ENCODE results near the gene SHC4.
"Not testable (repeated sequence)": the region's sequence is repeated elsewhere in the genome, so short reads cannot be mapped to it uniquely, and the experiment has no call there.

Gene SHC4

DNA sequence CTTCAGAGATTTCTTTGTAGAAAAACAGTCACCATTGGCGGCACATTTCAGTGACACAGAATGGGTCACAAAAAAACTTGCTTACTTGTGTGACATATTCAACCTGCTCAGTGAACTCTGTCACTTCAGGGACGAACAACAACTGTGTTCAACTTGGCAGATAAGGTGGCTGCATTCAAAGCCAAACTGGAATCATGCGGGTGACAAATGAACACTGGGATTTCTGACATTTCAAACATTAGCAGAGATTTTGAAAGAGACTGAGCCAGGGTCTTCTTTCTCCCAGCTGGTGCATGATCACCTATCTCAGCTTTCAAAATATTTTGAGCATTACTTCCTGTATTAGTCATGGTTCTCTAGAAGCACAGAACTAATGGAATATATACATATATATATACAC, 87.7 kb downstream of the SHC4 start:
- no peak for DNase-seq

DNA sequence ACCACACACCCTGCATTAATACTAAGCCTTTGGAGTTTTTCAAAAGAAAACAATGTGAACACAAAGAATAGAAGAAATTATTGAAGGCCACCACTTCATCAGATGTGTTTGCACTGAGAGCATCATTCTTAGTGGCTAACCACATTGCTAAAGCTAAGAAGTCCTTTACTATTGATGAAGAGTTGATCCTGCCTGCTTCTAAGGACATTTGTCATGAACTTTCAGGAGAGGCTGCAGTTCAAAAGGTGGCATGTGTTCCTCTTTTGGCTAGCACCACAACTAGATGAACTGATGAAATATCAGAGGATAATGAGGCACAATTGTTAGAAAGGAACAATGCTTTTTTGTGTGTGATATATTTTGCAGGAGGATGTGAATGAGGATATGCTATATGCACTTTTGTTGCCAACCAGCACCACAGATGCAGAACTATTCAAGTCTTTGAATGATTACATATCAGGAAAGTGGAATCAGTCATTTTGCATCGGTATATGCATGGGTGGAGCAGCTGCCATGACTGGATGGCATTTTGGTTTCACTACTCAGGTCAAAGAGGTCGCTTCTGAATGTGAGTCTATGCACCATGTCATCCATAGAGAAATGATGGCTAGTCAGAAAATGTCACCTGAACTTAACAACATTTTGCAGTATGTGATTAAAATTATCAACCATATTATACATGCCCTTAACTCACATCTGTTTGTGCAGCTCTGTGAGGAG, 88.3 kb downstream of the SHC4 start:
- no peak for DNase-seq

DNA sequence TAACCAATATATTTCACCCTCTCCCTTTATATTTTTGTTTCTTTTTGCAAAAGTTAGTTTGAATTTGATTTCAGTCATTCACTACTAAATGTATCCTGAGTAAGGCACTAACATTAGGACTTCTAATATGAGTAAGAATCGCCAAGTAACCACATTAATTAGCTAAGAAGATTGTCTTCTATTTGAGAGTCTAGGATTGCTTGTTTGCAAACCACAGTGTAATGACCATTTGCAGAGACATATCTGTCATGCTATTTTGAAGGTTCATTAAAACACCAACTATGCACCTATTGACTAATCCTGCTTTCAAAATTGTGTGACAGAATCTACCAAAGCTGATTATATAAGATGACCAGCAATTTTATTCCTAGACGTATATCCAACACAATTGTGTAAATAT, 91.1 kb downstream of the SHC4 start:
- DNase-seq: no peak

DNA sequence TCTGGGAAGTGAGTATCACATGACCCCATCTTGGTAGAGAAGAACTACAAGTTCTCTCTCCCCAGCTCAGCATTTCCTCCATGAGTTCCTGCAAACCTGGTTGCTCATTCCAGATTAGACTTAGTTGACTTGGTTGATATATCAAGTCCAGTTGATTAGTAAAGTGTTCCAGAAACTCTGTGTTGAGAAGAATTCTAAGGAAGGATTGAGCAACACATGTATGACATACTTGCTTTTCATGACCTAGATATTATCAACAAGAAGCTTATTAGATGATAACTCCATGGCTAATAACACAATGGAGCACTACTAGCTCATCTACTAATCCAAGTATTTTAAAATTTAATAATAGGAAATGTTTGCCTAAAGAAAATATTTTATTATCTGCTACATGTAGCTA, 92.2 kb downstream of the SHC4 start:
- DNase-seq: no peak

DNA sequence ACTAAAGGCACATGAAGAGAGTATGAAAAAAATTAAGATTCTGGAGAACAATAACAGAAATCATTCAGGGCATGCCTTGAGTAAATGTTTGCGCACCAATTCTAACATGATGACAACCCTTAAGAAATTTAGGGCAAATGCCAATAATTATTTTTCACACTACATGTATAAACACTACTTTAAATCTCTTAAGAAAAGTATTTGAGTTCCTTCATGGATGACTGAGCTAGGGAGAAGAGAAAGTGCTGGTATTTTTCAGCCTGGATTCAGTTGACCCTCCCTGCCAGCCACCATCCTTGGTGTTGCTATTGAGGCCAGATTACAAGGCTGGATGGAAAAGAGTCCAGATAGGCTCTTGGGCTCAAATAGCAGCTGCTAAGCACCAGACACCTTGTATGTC, 93.8 kb downstream of the SHC4 start:
- no peak for DNase-seq

DNA sequence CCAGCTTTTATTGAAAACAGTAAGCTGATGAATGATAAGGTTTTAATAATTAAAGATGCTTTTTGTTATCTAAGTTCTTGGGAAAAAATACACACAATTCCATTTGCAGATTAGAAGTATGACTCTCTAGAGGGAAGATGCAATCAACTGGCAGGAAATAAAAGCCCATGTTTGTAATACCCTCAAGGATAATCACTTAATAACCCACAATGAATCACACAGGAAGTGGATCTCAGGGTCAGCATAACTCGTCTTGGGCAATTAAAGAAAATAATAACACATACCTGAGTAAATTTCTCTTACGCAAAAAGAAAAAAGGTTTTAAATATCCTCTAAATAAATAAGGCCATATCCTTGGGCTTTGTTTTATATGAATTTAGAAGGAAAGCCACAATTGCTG, 95.2 kb downstream of the SHC4 start:
- DNase-seq: peak; percentile 70

DNA sequence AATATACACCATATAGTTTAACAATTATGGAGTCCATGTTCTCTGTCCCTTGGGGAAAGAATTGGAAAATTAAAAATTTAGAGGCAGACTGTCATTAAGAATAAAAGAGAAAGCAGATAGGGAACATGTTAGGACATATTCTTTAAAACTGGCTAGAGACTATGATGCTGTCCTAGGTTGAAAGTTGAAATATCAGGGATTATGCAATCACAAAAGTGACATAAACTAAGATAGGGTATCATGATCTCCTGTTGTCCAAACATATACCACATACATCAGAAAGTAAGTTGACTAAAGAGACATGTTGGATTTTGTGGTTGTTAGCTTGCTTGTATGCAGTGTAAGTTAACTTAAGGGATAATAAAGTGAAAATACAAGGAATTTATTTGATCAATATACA, 95.7 kb downstream of the SHC4 start:
- no peak for DNase-seq

DNA sequence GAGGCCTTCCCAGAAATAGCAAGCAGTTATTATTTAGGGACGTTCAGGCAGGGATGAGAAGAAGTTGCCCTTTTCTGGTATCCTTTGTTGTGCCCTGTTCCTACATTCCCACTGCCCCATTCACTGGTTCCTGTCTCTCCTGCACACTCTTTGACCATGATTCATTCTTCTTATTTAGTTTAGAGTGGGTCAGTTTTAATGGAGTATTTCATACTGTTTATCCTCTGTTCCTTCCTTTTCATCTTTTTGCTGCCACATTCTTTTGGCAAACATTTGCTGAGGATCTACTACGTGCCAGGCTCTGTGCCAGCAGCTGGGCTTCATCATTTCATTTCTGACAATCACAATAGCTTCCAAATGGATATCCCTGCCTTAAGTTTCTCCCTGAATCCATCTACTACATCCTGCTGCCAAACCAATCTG, 97.6 kb downstream of the SHC4 start:
- peak; percentile 60 for DNase-seq

DNA sequence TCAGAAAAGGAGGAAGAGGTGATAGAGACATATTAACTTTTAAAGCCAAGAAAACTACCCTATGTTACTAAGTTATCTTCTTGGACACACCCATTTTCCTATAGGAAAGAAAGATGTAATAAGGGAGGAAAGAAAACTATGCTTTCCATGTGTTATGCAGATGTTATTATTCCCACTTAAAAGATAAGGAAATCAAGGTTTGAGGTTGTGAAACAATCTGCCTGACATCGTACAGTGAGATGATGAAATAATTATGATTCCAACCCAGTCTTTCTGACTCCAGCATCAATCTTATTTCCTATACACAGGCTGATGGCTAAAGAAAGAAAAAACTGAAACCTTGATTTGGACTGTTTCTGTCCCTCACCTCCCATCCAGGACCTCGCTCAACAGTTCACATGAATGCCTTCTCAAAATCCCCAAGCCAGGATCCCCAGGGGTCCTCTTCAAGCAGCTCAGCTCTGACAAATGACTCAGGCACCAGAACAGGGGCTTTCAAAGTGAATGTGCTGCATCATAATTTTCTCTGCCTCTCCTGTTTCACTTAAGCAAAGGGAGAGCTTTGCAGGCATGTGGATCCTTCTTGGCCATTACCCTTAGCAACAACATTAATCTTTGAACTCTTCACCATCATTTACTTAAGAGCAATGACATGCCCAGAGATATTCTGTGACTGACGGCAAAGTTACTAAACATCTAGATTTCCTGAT, 98.2 kb downstream of the SHC4 start:
- peak; percentile 82 for DNase-seq

DNA sequence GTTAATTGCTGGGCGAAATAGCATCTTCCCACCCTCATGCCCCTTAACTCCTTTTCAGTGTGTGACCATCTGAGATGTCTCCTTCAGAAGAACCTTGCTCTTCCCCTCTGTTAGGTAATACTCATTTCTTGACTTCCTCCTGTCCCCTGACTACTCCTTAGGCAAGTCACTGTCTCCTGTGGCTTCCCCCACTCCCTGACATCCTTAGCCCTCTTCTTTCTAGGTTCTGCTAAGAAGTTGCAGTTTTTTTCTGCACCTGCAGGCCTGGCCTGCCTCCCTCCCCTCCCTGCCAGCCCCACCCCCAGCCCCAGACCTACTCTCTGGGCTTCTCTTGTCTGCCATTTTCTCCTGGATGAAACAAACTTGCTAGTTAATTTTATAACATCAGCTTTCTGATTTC, 101.0 kb downstream of the SHC4 start:
- no peak for DNase-seq

DNA sequence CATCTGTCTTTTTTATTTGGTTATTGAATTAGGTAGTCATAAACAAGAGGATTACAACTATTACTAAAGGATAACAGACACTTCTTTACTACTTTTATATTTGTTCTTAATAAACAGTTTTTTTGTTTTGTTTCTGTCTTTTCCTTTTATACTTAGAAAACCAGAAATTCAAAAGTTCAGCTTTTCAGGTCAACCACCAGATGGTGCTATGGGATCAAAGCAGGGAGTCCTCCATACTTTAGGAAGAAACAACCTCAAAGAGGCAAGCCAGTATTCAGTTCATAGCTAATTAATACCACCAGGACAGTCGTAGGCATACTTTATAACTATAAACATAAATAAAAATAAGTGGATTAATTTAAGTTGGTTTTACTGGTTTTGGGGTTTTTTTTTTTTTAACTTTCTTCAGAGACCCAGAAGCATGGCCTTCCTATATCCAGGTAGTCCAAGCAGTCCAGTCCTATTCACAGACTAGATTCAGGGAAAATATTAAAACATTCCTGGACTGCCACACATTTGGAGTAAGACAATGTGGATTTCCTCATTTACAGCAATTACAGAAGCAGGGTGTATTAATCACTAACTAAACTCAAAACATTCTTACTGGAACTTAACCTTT, 101.8 kb downstream of the SHC4 start:
- DNase-seq: peak; percentile 72

DNA sequence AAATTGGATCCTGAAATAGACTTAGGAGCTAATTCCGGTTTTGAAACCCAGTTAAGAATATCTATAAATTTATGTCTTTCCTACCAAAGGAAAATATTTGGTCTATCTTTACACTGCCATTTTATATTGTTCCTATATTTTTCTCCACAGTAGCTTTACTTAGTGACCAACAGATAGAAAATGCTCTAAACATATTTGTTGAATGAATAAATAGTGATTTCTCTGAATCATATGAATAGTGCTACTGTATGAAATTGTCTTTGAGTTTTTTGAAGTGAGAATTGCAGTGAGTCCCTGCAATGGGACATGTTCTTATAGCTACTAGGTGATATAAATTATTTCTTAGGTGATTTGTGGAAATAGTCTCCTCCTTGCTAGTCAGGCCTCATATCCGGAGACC, 104.3 kb downstream of the SHC4 start:
- DNase-seq: peak; percentile 37

DNA sequence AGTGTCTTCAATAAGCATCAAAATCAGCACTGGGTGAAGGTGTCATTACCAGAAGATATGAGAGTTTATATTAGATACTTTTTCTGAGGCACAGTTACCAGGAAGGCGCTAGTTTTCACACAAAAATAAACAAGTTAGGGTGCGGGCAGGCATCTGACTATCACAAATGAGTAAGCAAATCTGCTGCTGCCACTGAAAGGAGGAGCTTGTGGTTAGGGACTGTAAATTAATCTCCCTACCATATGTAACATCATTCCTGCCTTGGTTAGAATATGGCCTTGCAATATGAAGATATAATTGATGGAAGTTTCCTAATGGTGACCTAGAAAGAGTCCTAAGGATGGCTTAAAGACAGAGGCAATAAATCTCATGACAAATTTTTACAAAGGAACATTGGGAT, 105.3 kb downstream of the SHC4 start:
- peak; percentile 74 for DNase-seq

DNA sequence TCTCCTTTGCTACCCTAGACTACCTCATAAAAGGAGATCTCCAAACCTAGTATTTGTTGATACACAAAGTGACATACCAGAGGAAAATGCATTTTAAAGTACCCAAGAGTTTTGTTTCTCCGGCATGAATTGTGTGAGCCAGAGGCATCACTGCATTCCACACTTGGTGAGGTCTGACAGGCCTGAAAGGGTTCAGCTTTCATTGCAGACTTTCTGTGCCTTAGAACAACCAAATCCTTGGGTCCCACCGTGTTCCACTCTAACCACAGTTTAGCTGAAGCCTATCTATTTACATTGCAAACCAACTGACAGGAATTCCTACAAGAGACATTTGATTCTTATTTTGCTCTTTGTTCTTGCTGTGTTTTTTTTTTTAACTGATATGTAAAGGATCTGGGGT, 106.8 kb downstream of the SHC4 start:
- DNase-seq: peak; percentile 57

DNA sequence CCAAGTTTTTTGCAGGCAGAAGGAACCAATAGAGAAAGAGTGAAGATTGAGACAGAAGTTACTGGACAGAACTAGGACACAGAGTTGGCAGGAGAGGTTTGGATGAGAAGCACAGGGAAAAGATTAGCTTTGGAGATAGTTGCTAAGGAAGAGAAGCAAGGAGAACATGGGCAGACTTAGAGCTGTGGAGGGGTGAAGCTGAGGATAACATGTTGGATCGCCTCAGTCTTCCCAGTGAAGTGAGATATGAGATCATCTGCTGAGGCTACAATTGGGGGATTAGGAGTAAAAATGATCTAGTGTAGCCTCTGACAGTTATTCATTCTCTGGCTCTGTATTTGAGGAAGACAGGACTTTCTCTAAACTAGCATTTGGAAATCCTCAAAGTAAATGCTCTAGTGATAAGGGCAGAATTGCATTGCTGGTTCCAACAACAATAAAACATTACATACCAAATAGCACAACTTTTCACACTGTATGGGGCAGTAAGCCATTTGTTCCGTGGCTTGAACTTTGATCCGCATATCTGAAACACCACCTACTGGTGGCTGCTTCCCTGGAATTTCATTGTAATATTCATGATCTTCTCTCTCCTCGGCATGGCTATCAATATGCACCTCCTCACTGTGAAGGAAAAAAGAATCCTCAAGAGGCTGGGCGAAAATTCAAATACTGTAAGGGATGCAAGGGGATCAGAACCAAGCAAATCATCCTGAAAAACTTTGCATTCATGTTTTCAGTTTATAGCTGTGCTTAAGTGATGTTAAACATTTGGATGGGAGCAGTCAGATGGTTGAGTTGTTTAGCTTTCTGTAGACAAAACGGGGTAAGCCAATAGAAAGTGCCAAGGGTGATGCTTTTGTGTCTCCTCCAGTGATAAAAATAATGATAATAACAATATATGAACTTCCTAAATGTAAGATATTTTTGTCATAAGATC, 107.9 kb downstream of the SHC4 start:
- DNase-seq: peak; percentile 68

DNA sequence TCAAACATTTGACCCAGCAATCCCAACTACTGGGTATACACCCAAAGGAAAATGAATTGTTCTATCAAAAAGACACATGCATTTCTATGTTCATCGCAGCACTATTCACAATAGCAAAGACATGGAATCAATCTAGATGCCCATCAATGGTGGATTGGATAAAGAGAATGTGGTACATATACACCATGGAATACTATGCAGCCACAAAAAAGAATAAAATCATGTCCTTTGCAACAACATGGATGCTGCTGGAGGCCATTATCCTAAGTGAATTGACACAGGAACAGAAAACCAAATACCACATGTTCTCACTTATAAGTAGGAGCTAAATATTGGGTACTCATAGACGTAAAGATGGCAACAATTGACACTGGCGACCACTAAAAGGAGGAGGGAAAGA, 109.3 kb downstream of the SHC4 start:
- not testable (repeated sequence) for DNase-seq

DNA sequence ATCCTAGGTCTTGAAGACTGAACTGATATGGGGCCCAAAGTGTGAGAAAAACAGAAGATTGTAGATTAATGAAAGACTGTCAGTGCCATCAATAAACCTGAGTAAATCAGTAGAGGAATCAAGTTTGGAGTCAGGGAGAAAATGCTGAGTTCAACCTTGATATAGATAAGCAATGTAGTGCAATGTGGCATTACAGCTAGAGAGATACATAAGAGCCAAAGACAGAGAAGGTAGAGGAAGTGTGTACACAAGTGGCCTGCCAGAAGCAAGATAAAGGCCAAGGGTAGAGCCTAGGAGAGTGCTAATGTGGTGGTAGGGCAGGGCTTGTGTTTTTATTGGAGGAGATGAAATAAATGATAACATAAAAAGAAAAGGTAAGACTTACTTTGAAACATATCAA, 111.8 kb downstream of the SHC4 start:
- DNase-seq: no peak

DNA sequence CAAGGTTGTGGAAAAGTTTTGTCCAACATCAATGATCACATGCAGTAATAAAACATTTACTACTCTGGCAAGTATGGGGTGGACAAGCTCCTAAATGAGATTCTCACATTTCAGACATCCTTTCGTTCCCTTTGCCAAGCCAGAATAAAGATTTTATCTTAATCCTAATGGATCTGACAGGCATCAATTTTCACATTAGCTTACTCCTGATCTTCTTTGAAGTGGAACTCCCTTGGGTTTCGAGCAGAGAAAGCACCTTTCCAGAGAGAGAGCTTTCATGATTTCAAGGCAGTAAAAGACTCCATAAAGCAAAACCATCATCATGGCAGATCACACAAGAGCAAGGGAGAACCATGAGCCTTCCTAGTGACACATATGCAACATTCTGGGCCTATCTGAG, 113.1 kb downstream of the SHC4 start:
- no peak for DNase-seq

DNA sequence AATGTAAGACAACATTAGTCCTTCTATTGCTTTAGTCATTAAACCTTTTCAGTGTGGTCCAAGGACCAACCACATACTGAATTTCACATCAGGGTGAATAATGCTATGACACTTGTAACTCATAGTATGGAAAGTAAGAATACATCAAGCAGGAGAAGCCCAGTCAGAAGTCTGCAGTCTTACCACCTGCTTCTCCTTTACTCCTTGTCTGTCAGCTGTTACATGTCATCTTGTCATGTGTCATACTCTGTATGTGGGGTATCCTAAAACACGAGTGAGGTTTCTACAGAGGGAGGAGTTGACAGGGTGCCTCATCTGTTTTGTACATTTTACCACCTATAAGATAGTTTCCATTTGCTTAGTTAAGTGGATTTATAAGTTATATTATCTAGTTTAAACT, 118.6 kb downstream of the SHC4 start:
- DNase-seq: no peak

DNA sequence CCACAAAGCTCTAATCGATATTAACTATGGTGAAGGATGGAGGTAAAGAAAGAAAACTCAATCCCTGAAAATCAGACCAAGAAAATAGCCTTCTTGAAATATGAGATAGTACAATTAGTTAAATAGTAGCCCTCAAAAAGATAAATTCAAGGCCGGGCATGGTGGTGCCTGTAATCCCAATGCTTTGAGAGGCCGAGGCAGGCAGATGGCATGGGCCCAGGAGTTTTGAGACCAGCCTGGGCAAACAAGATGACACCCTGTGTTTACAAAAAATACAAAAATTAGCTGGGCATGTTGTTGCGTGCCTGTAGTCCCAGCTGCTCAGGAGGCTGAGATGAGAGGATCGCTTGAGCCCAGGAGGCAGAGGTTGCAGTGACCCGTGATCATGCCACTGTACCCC, 121.2 kb downstream of the SHC4 start:
- no peak for DNase-seq

DNA sequence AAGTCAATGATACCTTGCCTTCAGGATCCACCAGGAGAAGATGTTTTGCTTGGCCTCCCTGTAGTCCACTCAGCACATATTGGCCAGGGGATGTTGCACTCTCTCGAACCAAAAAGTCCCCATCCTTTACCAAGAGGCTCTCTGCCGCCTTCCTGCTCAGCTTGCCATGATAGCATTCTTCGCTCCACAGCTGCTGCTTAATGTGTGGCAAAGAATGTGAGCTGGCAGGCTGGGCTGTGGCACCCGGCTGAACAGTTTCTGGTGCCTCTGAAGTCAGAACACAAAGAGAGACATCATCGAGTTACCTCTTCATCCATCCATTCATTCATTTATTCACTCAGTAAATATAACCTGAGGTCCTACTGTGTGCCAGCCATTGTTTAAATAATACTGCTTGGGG, 129.0 kb downstream of the SHC4 start:
- no peak for DNase-seq

DNA sequence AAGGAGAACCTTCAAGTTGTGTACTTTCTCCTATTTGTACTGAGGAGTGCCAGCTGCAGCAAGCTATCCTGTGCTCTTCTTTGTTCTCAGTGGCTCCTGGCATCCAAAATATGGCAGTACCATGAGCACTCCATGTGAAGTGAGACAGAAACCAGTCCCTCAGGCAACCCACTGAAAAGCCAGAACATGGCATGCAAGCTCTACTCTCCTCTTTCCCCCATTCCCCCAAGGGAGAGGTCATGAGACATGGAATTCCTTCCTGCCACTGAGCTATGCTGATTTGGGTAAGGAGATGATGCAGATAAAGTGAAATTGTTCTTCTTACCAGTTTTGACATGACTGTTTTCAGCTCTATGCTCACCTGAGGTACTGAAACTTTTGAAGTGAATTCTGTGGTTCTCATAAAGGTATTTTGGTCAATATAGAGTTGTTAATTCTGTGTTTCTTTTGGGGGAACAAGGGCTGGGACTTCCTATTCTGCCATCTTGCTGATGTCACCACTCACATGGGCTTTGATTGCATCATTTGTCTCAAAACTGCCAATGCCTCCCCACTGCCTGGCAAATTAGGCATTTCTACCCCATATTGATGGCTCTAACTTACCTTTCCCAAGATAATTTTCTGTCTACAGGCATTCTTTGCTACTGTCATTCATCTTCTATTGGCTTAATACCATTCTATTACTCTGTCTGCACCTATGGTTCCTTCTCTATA, 130.0 kb downstream of the SHC4 start:
- no peak for DNase-seq

DNA sequence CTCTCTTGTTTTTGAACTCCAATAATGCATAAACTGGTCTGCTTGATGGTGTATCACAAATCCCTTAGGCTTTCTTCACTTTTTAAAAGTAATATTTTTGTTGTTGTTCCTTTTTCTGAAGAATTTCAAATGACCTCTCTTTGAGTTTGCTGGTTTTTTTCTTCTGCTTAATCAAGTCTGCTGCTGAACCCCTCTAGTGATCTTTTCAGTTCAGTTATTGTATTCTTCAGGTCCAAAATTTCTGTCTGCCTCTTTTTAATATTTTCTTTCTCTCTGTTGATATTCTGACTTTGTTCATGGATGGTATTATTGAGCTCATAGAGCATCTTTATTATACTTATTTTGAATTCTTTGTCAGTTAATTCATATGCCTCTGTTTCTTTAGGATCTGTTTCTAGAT, 131.1 kb downstream of the SHC4 start:
- no peak for DNase-seq
